ENCODE measurements around the gene DGLUCY. TPM values are rescaled to one million over a fixed set of nuclear protein-coding genes. Genes with fewer than 3 reads are reported as not detected.
"Not testable (repeated sequence)": the region's sequence is repeated elsewhere in the genome, so short reads cannot be mapped to it uniquely, and the experiment has no call there.

Gene DGLUCY
- total and polyA plus RNA-seq, 5 donors from 2014 or later: 45.2 to 120 (median 60.8) TPM

- peaks cover 50% of the 10 kb centered on the region for H3K4me1 ChIP-seq (ENCODE audit: control insufficient read depth, insufficient read depth, low read length, poor library complexity, severe bottlenecking)
- no peaks in the 10 kb centered on the region for H3K9me3 ChIP-seq (ENCODE audit: control insufficient read depth in 2 of 2, low read length in 2 of 2)
- Mint-ChIP-seq H3K27ac (peak overlapping the region; percentile 54 to 97 (median 95)), H3K27me3 (no peaks in the 10 kb centered on the region), H3K4me1 (peaks cover 38 to 90% (median 66%) of the 10 kb centered on the region in 4 donors), H3K36me3 (peaks cover 44% of the 10 kb centered on the region), H3K9me3 (peaks cover 0 to 5% (median 0%) of the 10 kb centered on the region in 7 donors), H3K4me3 (no peak overlapping the region)
- no peak overlapping the region for H3K4me3 ChIP-seq (ENCODE audit: low read depth, low read length)
- H3K36me3 ChIP-seq (ENCODE audit: control insufficient read depth, insufficient read depth, low read length): peaks cover 8% of the 10 kb centered on the region
- no peaks in the 10 kb centered on the region for H3K27me3 ChIP-seq (ENCODE audit: control insufficient read depth, insufficient read depth, low read length)
- DNase-seq: no peak
- peak overlapping the region; percentile 7 for H3K27ac ChIP-seq (ENCODE audit: insufficient read depth, low read length, poor library complexity, severe bottlenecking)
- ATAC-seq (ENCODE audit: low read depth in 2 of 2): no peak
Observed at GRCh38 chr14:91225025-91225424, 111.2 kb downstream of the DGLUCY start.

- peaks cover 64% of the 10 kb centered on the region for H3K4me1 ChIP-seq (ENCODE audit: control insufficient read depth, insufficient read depth, low read length, poor library complexity, severe bottlenecking)
- peak overlapping the region; percentile 95 to 98 (median 97) for H3K27ac Mint-ChIP-seq
- not testable (repeated sequence) for H3K4me3 ChIP-seq (ENCODE audit: low read depth, low read length); DNase-seq; H3K27me3 Mint-ChIP-seq; H3K36me3 ChIP-seq (ENCODE audit: control insufficient read depth, insufficient read depth, low read length); ATAC-seq (ENCODE audit: low read depth in 2 of 2); H3K27me3 ChIP-seq (ENCODE audit: control insufficient read depth, insufficient read depth, low read length); H3K9me3 Mint-ChIP-seq; H3K9me3 ChIP-seq (ENCODE audit: control insufficient read depth in 2 of 2, low read length in 2 of 2)
- H3K36me3 Mint-ChIP-seq: peaks cover 40% of the 10 kb centered on the region
- peak overlapping the region; percentile 8 to 85 (median 72) for H3K4me3 Mint-ChIP-seq
- H3K4me1 Mint-ChIP-seq: peaks cover 39 to 97% (median 70%) of the 10 kb centered on the region in 4 donors
- peak overlapping the region; percentile 91 for H3K27ac ChIP-seq (ENCODE audit: insufficient read depth, low read length, poor library complexity, severe bottlenecking)
Observed at GRCh38 chr14:91226360-91226759, 112.5 kb downstream of the DGLUCY start.

DNA sequence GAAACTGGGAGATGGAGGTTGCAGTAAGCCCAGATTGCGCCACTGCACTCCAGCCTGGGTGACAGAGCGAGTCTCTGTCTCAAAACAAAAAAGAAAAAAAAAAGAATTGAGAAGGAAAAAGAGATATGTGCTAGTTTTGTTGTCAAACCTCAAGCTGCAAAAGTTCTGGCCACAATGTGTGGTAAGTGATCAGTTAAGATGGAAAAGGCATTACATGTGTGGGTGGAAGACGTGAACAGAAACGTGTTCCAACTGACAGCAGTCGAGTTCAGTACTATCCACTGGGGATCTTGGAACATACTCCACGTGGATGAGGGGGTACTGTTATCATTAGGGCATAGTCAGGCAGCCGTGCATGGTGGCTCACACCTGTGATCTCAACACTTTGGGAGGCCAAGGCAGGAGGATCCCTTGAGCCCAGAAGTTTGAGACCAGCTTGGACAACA is 113.3 kb downstream of the DGLUCY start:
- peaks cover 0 to 3% of the 10 kb centered on the region in 2 experiments for H3K9me3 ChIP-seq (ENCODE audit: control insufficient read depth in 2 of 2, low read length in 2 of 2)
- Mint-ChIP-seq H3K27ac (peak overlapping the region; percentile 95 to 98 (median 97)), H3K9me3 (peaks cover 0 to 5% (median 0%) of the 10 kb centered on the region in 7 donors), H3K27me3 (no peaks in the 10 kb centered on the region), H3K36me3 (peaks cover 40% of the 10 kb centered on the region), H3K4me1 (peaks cover 43 to 99% (median 71%) of the 10 kb centered on the region in 4 donors), H3K4me3 (peak overlapping the region; percentile 34 to 85 (median 72))
- peak overlapping the region; percentile 45 for H3K4me3 ChIP-seq (ENCODE audit: low read depth, low read length)
- DNase-seq (no peak), ATAC-seq (ENCODE audit: low read depth in 2 of 2) (no peak)
- H3K4me1 ChIP-seq (ENCODE audit: control insufficient read depth, insufficient read depth, low read length, poor library complexity, severe bottlenecking): peaks cover 72% of the 10 kb centered on the region
- peak overlapping the region; percentile 91 for H3K27ac ChIP-seq (ENCODE audit: insufficient read depth, low read length, poor library complexity, severe bottlenecking)
- no peaks in the 10 kb centered on the region for H3K27me3 ChIP-seq (ENCODE audit: control insufficient read depth, insufficient read depth, low read length)
- H3K36me3 ChIP-seq (ENCODE audit: control insufficient read depth, insufficient read depth, low read length): peaks cover 8% of the 10 kb centered on the region

DNA sequence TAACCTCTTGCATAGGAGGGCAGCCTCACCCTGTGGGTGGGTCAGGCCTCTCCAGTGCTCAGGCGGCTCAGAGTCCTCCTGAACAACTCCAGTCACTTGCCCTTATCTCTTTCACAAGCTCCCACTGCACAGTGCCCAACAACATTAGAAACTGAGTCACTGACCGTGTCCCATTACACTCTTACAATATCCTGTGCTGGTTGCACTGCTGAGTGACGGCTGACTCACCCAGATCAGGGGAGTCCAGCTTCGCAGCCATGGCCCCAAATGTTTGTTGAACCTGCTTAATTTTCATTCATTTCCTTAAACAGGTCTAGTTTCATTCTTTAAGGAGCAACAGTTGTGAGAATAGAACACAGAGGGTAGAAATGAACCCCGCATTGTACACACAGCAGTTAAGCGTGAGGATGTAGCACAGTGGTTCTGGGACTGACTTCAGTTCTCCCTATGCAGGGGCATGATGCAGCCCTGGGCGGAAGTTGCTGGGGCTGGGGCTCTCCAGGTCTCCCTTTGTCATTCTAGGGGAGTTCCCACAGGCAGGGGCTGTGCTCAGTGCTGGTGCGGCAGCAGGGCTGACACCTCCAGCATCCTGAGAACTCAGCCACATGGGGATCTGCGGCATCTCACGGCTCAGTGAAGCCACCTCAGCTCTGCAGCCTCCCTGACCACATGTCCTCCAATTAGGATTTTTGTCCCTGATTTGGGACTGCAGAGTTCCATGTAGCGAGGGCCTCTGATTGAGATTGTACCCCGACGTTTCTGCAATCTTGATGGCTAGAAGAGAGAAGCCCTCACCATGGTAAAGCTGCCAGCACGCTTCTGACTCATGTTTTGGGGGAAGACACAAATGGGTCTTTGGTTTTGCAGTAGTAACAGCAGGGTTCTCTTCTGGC is 114.5 kb downstream of the DGLUCY start:
- peak overlapping the region; percentile 95 to 98 (median 97) for H3K27ac Mint-ChIP-seq
- Histone ChIP-seq H3K36me3 (ENCODE audit: control insufficient read depth, insufficient read depth, low read length) (peaks cover 4% of the 10 kb centered on the region), H3K4me3 (ENCODE audit: low read depth, low read length) (peak overlapping the region; percentile 46), H3K4me1 (ENCODE audit: control insufficient read depth, insufficient read depth, low read length, poor library complexity, severe bottlenecking) (peaks cover 84% of the 10 kb centered on the region), H3K27me3 (ENCODE audit: control insufficient read depth, insufficient read depth, low read length) (no peaks in the 10 kb centered on the region), H3K9me3 (ENCODE audit: control insufficient read depth in 2 of 2, low read length in 2 of 2) (peaks cover 0 to 3% of the 10 kb centered on the region in 2 experiments), H3K27ac (ENCODE audit: insufficient read depth, low read length, poor library complexity, severe bottlenecking) (peak overlapping the region; percentile 91)
- H3K9me3 Mint-ChIP-seq: peaks cover 0 to 5% (median 0%) of the 10 kb centered on the region in 7 donors
- ATAC-seq (ENCODE audit: low read depth in 2 of 2): peak; percentile 57 to 62
- peak; percentile 52 to 81 (median 67) for DNase-seq
- H3K4me3 Mint-ChIP-seq: peak overlapping the region; percentile 78 to 85 (median 80)
- peaks cover 37% of the 10 kb centered on the region for H3K36me3 Mint-ChIP-seq
- peaks cover 43 to 99% (median 67%) of the 10 kb centered on the region in 4 donors for H3K4me1 Mint-ChIP-seq
- no peaks in the 10 kb centered on the region for H3K27me3 Mint-ChIP-seq

GRCh38 chr14:91229005-91229382 is 115.1 kb downstream of the DGLUCY start:
- peak overlapping the region; percentile 46 for H3K4me3 ChIP-seq (ENCODE audit: low read depth, low read length)
- peak overlapping the region; percentile 91 for H3K27ac ChIP-seq (ENCODE audit: insufficient read depth, low read length, poor library complexity, severe bottlenecking)
- H3K4me1 Mint-ChIP-seq: peaks cover 43 to 94% (median 62%) of the 10 kb centered on the region in 4 donors
- H3K9me3 Mint-ChIP-seq: peaks cover 0 to 5% (median 0%) of the 10 kb centered on the region in 7 donors
- no peaks in the 10 kb centered on the region for H3K27me3 Mint-ChIP-seq
- H3K27ac Mint-ChIP-seq: peak overlapping the region; percentile 95 to 98 (median 97)
- peak overlapping the region; percentile 78 to 85 (median 80) for H3K4me3 Mint-ChIP-seq
- H3K27me3 ChIP-seq (ENCODE audit: control insufficient read depth, insufficient read depth, low read length): no peaks in the 10 kb centered on the region
- no peak for ATAC-seq (ENCODE audit: low read depth in 2 of 2)
- peaks cover 87% of the 10 kb centered on the region for H3K4me1 ChIP-seq (ENCODE audit: control insufficient read depth, insufficient read depth, low read length, poor library complexity, severe bottlenecking)
- H3K36me3 ChIP-seq (ENCODE audit: control insufficient read depth, insufficient read depth, low read length): peaks cover 6% of the 10 kb centered on the region
- peaks cover 0 to 3% of the 10 kb centered on the region in 2 experiments for H3K9me3 ChIP-seq (ENCODE audit: control insufficient read depth in 2 of 2, low read length in 2 of 2)
- peaks cover 37% of the 10 kb centered on the region for H3K36me3 Mint-ChIP-seq
- DNase-seq: no peak

DNA sequence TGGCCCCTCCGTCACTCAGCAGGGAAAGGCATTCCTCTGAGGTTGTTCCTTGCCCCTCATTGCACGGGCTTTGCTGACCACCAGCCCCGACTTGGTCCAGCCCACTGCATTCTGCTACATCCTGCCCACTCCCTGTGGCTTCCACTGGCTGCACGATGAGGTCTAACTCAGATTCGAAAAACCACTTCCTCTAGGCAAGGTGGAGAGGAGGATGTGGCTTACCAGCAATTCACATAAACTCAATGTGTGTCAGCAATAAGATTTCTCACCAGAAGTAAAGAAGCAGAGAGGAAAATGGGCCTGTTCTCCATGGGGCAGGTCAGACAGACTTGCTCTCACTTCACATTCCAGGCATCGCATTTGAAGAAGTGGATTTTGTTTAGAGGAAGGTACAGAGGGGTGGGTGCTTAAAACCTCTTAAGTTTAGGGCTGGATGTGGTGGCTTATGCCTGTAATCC is 115.9 kb downstream of the DGLUCY start:
- Mint-ChIP-seq H3K36me3 (peaks cover 37% of the 10 kb centered on the region), H3K27me3 (no peaks in the 10 kb centered on the region), H3K4me1 (peaks cover 43 to 94% (median 62%) of the 10 kb centered on the region in 4 donors), H3K27ac (peak overlapping the region; percentile 95 to 100 (median 97)), H3K4me3 (peak overlapping the region; percentile 78 to 85 (median 80)), H3K9me3 (peaks cover 0 to 5% (median 0%) of the 10 kb centered on the region in 7 donors)
- Histone ChIP-seq H3K36me3 (ENCODE audit: control insufficient read depth, insufficient read depth, low read length) (peaks cover 12% of the 10 kb centered on the region), H3K4me1 (ENCODE audit: control insufficient read depth, insufficient read depth, low read length, poor library complexity, severe bottlenecking) (peaks cover 92% of the 10 kb centered on the region), H3K27me3 (ENCODE audit: control insufficient read depth, insufficient read depth, low read length) (no peaks in the 10 kb centered on the region), H3K27ac (ENCODE audit: insufficient read depth, low read length, poor library complexity, severe bottlenecking) (peak overlapping the region; percentile 91), H3K9me3 (ENCODE audit: control insufficient read depth in 2 of 2, low read length in 2 of 2) (peaks cover 0 to 3% of the 10 kb centered on the region in 2 experiments), H3K4me3 (ENCODE audit: low read depth, low read length) (peak overlapping the region; percentile 46)
- DNase-seq (peak; percentile 54 to 95 (median 84)), ATAC-seq (ENCODE audit: low read depth in 2 of 2) (peak; percentile 81)

DNA sequence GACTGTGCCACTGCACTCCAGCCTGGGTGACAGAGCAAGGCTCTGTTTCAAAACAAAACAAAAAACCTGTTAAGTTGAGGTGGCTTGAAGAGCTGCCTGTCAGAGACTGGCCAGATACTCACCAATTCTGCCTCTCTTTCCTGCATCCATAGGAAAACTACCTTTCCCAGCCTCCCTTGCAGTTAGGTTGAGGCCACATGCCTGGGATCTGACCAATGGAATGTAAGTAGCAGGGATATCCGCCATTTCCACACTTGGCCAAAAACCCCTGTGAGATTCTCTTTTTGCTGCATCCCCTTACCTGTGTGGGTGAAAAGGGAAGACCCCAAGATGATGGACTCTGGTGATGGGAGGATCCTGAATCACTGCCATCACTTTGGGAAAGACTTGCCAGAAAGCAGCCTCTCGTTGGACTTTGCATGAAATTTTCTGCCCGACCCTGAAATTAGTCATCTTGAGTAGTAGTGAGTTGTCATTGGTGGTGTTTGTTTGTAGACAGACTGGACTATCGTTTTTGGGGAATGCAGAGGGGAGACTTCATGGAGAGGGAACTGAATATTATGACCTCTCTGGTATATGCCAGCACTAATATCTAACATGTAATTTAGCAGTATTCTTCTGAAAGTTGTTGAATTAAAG is 116.6 kb downstream of the DGLUCY start:
- Mint-ChIP-seq H3K4me1 (peaks cover 41 to 90% (median 59%) of the 10 kb centered on the region in 4 donors), H3K27ac (peak overlapping the region; percentile 95 to 100 (median 97)), H3K36me3 (peaks cover 30% of the 10 kb centered on the region), H3K27me3 (no peaks in the 10 kb centered on the region), H3K9me3 (peaks cover 0 to 5% (median 0%) of the 10 kb centered on the region in 7 donors), H3K4me3 (peak overlapping the region; percentile 78 to 85 (median 81))
- H3K4me1 ChIP-seq (ENCODE audit: control insufficient read depth, insufficient read depth, low read length, poor library complexity, severe bottlenecking): peaks cover 87% of the 10 kb centered on the region
- peak overlapping the region; percentile 91 for H3K27ac ChIP-seq (ENCODE audit: insufficient read depth, low read length, poor library complexity, severe bottlenecking)
- H3K4me3 ChIP-seq (ENCODE audit: low read depth, low read length): peak overlapping the region; percentile 46
- H3K9me3 ChIP-seq (ENCODE audit: control insufficient read depth in 2 of 2, low read length in 2 of 2): peaks cover 0 to 3% of the 10 kb centered on the region in 2 experiments
- DNase-seq (peak in 1 of 3 donors; percentile 56), ATAC-seq (ENCODE audit: low read depth in 2 of 2) (no peak)
- H3K36me3 ChIP-seq (ENCODE audit: control insufficient read depth, insufficient read depth, low read length): peaks cover 14% of the 10 kb centered on the region
- H3K27me3 ChIP-seq (ENCODE audit: control insufficient read depth, insufficient read depth, low read length): no peaks in the 10 kb centered on the region
